ENCODE data around the gene IVL. TPM values are rescaled to one million over a fixed set of nuclear protein-coding genes. Genes with fewer than 3 reads are reported as not detected.

The IVL gene
- total and polyA plus RNA-seq, 2 donors (not counting 3 experiments of a cell fraction or from before 2014, with no cell fraction given) = not detected

GRCh38 chr1:152926091-152926490 is 17.7 kb downstream of the IVL start:
- Histone ChIP-seq H3K27me3 (ENCODE audit: control insufficient read depth in 2 of 2, insufficient read depth in 2 of 2, low read length in 2 of 2) (no peaks in the 10 kb centered on the region), H3K9me1 (replicated peaks; ENCODE audit: control insufficient read depth, extremely low read depth, insufficient read depth, low read length) (no peaks in the 10 kb centered on the region), H3K79me2 (ENCODE audit: control insufficient read depth, insufficient read depth, low read length) (no peaks in the 10 kb centered on the region), H3K9me3 (replicated peaks; ENCODE audit: control insufficient read depth, insufficient read depth, low read length) (no peaks in the 10 kb centered on the region), H3K4me2 (ENCODE audit: insufficient read depth, low read length) (no peak overlapping the region), H3K4me1 (ENCODE audit: control insufficient read depth, extremely low read depth, insufficient read depth, low read length) (no peaks in the 10 kb centered on the region), H3K27ac (ENCODE audit: insufficient read depth, low read depth, low read length) (no peak overlapping the region), H3K4me3 (replicated peaks in 1 of 3; ENCODE audit: insufficient read depth in 1 of 3, low read depth in 1 of 3, low read length in 3 of 3) (no peak overlapping the region), H2AFZ (ENCODE audit: low read depth, low read length) (no peak overlapping the region), H4K20me1 (replicated peaks; ENCODE audit: control insufficient read depth, extremely low read depth, insufficient read depth, low read length) (no peaks in the 10 kb centered on the region), H3K9ac (replicated peaks; ENCODE audit: extremely low read depth, insufficient read depth, low read length) (no peak overlapping the region), H3K36me3 (ENCODE audit: control insufficient read depth in 2 of 2, extremely low read depth in 1 of 2, insufficient read depth in 2 of 2, low read length in 2 of 2) (no peaks in the 10 kb centered on the region)
- ChIA-PET CTCF (interaction anchor here (1.1 to 1.4 kb wide), 2 partner anchors 56 to 272 kb away, joined by 3 to 6 read pairs; no protein-coding TSS in a partner anchor), POLR2A (no interaction called here)
- TF ChIP-seq JUN (IDR thresholded peaks at IDR 0.05; ENCODE audit: borderline replicate concordance, insufficient read depth, insufficient read length, low read depth) (no peak), EZH2 (IDR thresholded peaks at IDR 0.05; ENCODE audit: borderline replicate concordance, low read depth, low read length, severe bottlenecking) (no peak), MYC (IDR thresholded peaks at IDR 0.05; ENCODE audit: low read depth, low read length) (no peak), POLR2AphosphoS5 (IDR thresholded peaks at IDR 0.05; ENCODE audit: insufficient read depth, low read depth, low read length) (no peak), POLR2A (IDR thresholded peaks at IDR 0.05; ENCODE audit: low read depth, low read length) (no peak)
- intact Hi-C loops (cut with micrococcal nuclease) = no loop called here
- dilution Hi-C loops (cut with MboI; ENCODE audit: extremely low pct_ligation_motif_present, low sequenced_read_pairs) = no loop called here
- FAIRE-seq (no peak), DNase-seq (ENCODE audit: low read depth, low spot score) (no peak)
- BruUV-seq (replicated peaks) = no TSS peak

- ChIA-PET POLR2A (no interaction called here), CTCF (no interaction called here)
- Histone ChIP-seq H3K9ac (replicated peaks; ENCODE audit: extremely low read depth, insufficient read depth, low read length) (no peak overlapping the region), H3K27ac (ENCODE audit: insufficient read depth, low read depth, low read length) (no peak overlapping the region), H2AFZ (ENCODE audit: low read depth, low read length) (no peak overlapping the region), H3K79me2 (ENCODE audit: control insufficient read depth, insufficient read depth, low read length) (no peaks in the 10 kb centered on the region), H3K9me1 (replicated peaks; ENCODE audit: control insufficient read depth, extremely low read depth, insufficient read depth, low read length) (no peaks in the 10 kb centered on the region), H4K20me1 (replicated peaks; ENCODE audit: control insufficient read depth, extremely low read depth, insufficient read depth, low read length) (no peaks in the 10 kb centered on the region), H3K27me3 (ENCODE audit: control insufficient read depth in 2 of 2, insufficient read depth in 2 of 2, low read length in 2 of 2) (no peaks in the 10 kb centered on the region), H3K4me3 (replicated peaks in 1 of 3; ENCODE audit: insufficient read depth in 1 of 3, low read depth in 1 of 3, low read length in 3 of 3) (no peak overlapping the region), H3K4me1 (ENCODE audit: control insufficient read depth, extremely low read depth, insufficient read depth, low read length) (no peaks in the 10 kb centered on the region), H3K4me2 (ENCODE audit: insufficient read depth, low read length) (no peak overlapping the region), H3K36me3 (ENCODE audit: control insufficient read depth in 2 of 2, extremely low read depth in 1 of 2, insufficient read depth in 2 of 2, low read length in 2 of 2) (no peaks in the 10 kb centered on the region), H3K9me3 (replicated peaks; ENCODE audit: control insufficient read depth, insufficient read depth, low read length) (no peaks in the 10 kb centered on the region)
- BruUV-seq (replicated peaks) = no TSS peak
- no peak for DNase-seq (ENCODE audit: low read depth, low spot score)
- TF ChIP-seq MYC (IDR thresholded peaks at IDR 0.05; ENCODE audit: low read depth, low read length) = no peak
- no peak for TF ChIP-seq POLR2A (IDR thresholded peaks at IDR 0.05; ENCODE audit: low read depth, low read length)
- no peak for TF ChIP-seq EZH2 (IDR thresholded peaks at IDR 0.05; ENCODE audit: borderline replicate concordance, low read depth, low read length, severe bottlenecking)
- no peak for TF ChIP-seq FOS (IDR thresholded peaks at IDR 0.05; ENCODE audit: borderline replicate concordance, insufficient read depth, low read length)
- no peak for TF ChIP-seq POLR2AphosphoS5 (IDR thresholded peaks at IDR 0.05; ENCODE audit: insufficient read depth, low read depth, low read length)
- no peak for TF ChIP-seq CTCF (IDR thresholded peaks at IDR 0.05; ENCODE audit: extremely low read depth in 1 of 2, insufficient read depth in 1 of 2, low read depth in 1 of 2, low read length in 2 of 2)
- TF ChIP-seq JUN (IDR thresholded peaks at IDR 0.05; ENCODE audit: borderline replicate concordance, insufficient read depth, insufficient read length, low read depth) = no peak
- no peak for TF ChIP-seq MAX (IDR thresholded peaks at IDR 0.05; ENCODE audit: insufficient read depth, insufficient read length)
- no peak for TF ChIP-seq GATA2 (IDR thresholded peaks at IDR 0.05; ENCODE audit: insufficient read depth, insufficient read length, low read depth, low read length)
- dilution Hi-C loops (cut with MboI; ENCODE audit: extremely low pct_ligation_motif_present, low sequenced_read_pairs) (no loop called here), intact Hi-C loops (cut with micrococcal nuclease) (no loop called here)
- FAIRE-seq = no peak
Observed at GRCh38 chr1:152928671-152929070, 20.3 kb downstream of the IVL start.

All from endothelial cell of umbilical vein (primary cell).